Smooth muscle cell of bladder (primary cell): Measurements from ENCODE around the gene CLEC4A. TPM values are rescaled to one million over a fixed set of nuclear protein-coding genes. Genes with fewer than 3 reads are reported as not detected.

Source experiments
- total RNA-seq: library from RNA; depleted of rRNA; stranded (reverse); fragments of >200 nt; gene quantifications from 2 replicates; pipeline ENCODE4 v1.2.3, GENCODE V29; 2014

The CLEC4A gene
- 0.28 and 0.65 TPM in 2 replicates for total RNA-seq

GRCh38 chr12:8123124-8123912, at the start of gene CLEC4A:
TSS of gene CLEC4A (plus strand) at chr12:8123617. CDS start at chr12:8123879, 262 bp downstream.

GRCh38 chr12:8156845-8157244, 33.4 kb downstream of the CLEC4A start, which contains the start of gene ZNF705A:
TSS of gene ZNF705A (plus strand) at chr12:8157015. CDS start at chr12:8172626, 15,611 bp downstream.

Other genes with a start within 250 kb of the CLEC4A start
- 80.4 and 148 TPM in 2 replicates for gene SLC2A3, start 187.4 kb upstream of the CLEC4A start, total RNA-seq
- gene FOXJ2, start 90.9 kb upstream of the CLEC4A start, total RNA-seq, result 3.5 and 3.7 TPM in 2 replicates
- 0.14 and 0.18 TPM in 2 replicates for gene C3AR1, start 57.3 kb upstream of the CLEC4A start, total RNA-seq
- 29.9 and 32.0 TPM in 2 replicates for gene NECAP1, start 41.3 kb upstream of the CLEC4A start, total RNA-seq
- gene ZNF705A, start 33.4 kb downstream of the CLEC4A start, total RNA-seq, result not detected in 2 replicates
- under 0.01 and 0.09 TPM in 2 replicates for gene FAM90A1, start 104.0 kb downstream of the CLEC4A start, total RNA-seq